ENCODE data around the gene ZBTB18.

DNA sequence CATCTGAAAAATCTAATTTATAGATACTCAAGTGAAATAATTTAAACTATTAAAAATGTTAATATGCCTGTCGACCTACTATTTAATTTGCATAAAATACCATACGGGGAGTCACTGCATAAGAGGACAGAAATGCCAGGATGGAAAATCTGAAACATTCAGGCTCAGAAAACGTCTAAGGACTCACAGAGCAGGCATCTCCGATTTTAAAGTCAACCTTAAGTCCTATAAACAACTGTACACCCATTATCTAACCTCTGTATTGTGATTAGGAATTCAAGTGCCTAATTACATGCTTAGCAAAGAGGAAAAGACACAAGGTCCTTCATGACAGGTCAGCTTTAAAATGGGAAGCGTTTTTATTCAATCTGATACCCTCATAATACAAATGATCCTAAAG lies 49.2 kb downstream of the ZBTB18 start:
- TF ChIP-seq EP300 (IDR thresholded peaks at IDR 0.05) (no peak), POLR2AphosphoS5 (IDR thresholded peaks at IDR 0.05) (no peak)
- TF ChIP-seq, protein P1, sequence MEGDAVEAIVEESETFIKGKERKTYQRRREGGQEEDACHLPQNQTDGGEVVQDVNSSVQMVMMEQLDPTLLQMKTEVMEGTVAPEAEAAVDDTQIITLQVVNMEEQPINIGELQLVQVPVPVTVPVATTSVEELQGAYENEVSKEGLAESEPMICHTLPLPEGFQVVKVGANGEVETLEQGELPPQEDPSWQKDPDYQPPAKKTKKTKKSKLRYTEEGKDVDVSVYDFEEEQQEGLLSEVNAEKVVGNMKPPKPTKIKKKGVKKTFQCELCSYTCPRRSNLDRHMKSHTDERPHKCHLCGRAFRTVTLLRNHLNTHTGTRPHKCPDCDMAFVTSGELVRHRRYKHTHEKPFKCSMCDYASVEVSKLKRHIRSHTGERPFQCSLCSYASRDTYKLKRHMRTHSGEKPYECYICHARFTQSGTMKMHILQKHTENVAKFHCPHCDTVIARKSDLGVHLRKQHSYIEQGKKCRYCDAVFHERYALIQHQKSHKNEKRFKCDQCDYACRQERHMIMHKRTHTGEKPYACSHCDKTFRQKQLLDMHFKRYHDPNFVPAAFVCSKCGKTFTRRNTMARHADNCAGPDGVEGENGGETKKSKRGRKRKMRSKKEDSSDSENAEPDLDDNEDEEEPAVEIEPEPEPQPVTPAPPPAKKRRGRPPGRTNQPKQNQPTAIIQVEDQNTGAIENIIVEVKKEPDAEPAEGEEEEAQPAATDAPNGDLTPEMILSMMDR (IDR thresholded peaks at IDR 0.05): no peak

All from upper lobe of left lung (tissue), 4 donors.